T47D (cell line): ENCODE data around the gene CCDC88C.
A peak's percentile ranks its signal among the peaks of the same experiment; 100 is the strongest.

Source experiments
- DNase-seq, 2 experiments: peaks; one replicate each; pipeline versions ENCODE4 v3.0.0 to v3.0.0-alpha.2; 2011 to 2012; ENCODE audit warnings: low read depth in 1 of 2, low spot score in 1 of 2
- JUND ChIP-seq: IDR thresholded peaks from 2 replicates; pipeline ENCODE4 v1.6.1; 2012; ENCODE audit warnings: low read depth
- in situ Hi-C: cut with HindIII; loops from 2 replicates; pipeline ENCODE4 v1.10.0; 2016; ENCODE audit warnings: low sequenced_read_pairs, low pct_unique_long_range_greater_than_20kb

The CCDC88C gene

GRCh38 chr14:91369628-91370445 lies 47.8 kb downstream of the CCDC88C start:
- no peak for TF ChIP-seq JUND
- DNase-seq, result peak in 1 of 2 experiments; percentile 69
- in situ Hi-C loops, result no loop called here

DNA sequence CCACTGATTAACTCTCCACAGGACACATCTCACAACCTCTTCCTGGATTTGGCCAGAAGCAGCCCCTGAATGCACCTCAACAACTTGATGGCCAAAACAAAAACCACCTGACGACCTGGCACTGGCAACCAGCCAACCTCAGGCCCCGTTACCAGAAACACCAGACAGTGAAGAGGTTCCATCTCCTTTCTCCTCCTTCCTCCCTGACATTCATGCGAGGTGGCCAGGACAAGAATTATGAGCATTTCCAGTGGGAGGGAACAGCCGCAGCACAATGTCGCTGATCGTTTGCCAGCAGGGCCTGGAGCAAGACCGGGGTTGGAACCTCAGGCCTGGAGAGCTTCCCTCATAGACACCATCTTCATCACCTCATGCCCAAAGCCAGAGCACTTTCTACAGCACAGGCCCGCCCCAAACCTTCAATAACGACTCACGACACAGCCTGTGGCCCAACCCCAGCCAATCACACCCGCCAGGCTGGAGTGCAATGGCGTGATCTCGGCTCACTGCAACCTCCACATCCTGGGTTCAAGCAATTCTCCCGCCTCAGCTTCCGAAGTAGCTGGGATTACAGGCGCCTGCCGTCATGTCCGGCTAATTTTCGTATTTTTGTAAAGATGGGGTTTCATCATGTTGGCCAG lies 48.7 kb downstream of the CCDC88C start:
- TF ChIP-seq JUND, result no peak
- in situ Hi-C loops, result no loop called here
- DNase-seq, result no peak

GRCh38 chr14:91367173-91368171 lies 50.1 kb downstream of the CCDC88C start:
- TF ChIP-seq JUND, result no peak
- peak; percentile 74 to 93 for DNase-seq
- in situ Hi-C loops, result no loop called here

- DNase-seq, result no peak
- in situ Hi-C loops, result no loop called here
- TF ChIP-seq JUND, result no peak
These were observed 50.9 kb downstream of the CCDC88C start for GRCh38 chr14:91366749-91367148.

DNA sequence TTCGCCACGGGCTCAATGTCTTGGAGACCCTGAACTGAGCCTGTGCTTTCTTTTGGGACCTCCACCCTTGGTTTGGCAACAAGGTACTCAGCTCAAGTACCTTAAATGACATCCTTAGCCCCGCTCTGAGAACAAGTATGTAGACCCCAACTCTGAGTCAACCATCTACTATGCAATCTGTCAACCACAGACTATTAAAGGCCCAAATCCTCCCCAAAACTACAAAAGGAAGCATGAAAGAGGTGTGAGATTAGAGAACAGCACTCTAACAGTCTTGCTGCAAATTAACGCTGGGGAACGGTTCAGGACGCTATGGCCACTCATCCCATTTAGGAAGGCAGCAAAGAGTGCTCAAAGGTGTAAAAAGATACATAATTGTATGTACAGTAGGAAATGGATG lies 52.1 kb downstream of the CCDC88C start:
- no peak for DNase-seq
- in situ Hi-C loops, result no loop called here
- no peak for TF ChIP-seq JUND

- no peak for DNase-seq
- in situ Hi-C loops, result no loop called here
These were observed 52.9 kb downstream of the CCDC88C start for GRCh38 chr14:91364524-91365270.

GRCh38 chr14:91363776-91364523 lies 53.7 kb downstream of the CCDC88C start:
- in situ Hi-C loops, result no loop called here
- no peak for DNase-seq

More at GRCh38 chr14:91364524-91365270, 52.9 kb downstream of the CCDC88C start:
- no peak for TF ChIP-seq JUND

DNA sequence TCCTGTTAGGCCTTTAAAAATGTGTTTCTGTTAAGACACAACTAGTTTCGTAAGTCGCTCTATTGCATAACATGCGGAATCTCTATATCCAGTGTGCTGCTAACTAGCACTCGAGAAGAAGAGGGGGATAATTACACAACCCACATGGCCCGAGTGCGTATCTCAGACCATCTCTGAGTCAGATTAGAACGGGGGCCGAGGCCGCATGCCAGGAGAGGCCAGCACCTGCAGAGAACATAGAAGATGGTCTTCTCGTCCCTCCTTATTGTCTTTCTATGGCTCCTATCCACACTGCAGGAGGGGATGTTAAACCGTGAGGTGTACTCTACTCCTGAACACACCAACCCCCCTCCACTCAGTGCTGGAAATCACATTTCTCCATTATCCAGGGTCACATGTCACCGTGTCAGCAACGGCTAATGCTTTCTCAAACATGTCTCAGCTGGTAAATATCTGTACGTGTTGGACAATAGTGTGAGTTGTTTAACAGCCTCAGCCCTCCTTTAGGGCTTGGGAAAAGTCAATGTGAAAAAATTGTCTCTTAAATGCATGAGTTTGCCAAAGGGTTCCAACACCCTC lies 56.3 kb downstream of the CCDC88C start:
- in situ Hi-C loops, result no loop called here
- peak in 1 of 2 experiments; percentile 49 for DNase-seq
- no peak for TF ChIP-seq JUND

More at GRCh38 chr14:91363776-91364523, 53.7 kb downstream of the CCDC88C start:
- no peak for TF ChIP-seq JUND

GRCh38 chr14:91360490-91361232 lies 57.0 kb downstream of the CCDC88C start:
- TF ChIP-seq JUND, result no peak
- in situ Hi-C loops, result no loop called here
- DNase-seq, result no peak

GRCh38 chr14:91358654-91359220 lies 58.9 kb downstream of the CCDC88C start:
- TF ChIP-seq JUND, result no peak
- DNase-seq, result no peak
- in situ Hi-C loops, result no loop called here
